ENCODE data around the gene ABHD10.

Gene ABHD10

DNA sequence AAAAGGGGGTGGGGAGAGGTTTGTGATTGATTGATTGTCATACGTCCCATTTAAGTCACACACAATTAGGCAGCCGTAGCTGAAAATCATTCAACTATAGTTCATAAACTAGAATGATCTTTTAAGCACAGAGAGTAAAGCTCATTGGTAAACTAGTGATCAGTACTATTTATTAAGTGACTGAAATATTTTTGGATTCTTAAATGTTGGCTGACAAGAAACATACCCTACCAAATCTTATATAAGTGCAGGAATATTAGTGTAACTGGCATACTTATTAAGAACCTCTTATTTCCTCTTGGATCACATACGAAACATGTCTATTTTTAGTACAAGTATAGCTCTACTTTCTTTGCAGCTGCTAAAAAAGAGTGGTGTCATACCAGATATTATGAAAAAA, 8.4 kb upstream of the ABHD10 start:
- TF ChIP-seq, protein P1, sequence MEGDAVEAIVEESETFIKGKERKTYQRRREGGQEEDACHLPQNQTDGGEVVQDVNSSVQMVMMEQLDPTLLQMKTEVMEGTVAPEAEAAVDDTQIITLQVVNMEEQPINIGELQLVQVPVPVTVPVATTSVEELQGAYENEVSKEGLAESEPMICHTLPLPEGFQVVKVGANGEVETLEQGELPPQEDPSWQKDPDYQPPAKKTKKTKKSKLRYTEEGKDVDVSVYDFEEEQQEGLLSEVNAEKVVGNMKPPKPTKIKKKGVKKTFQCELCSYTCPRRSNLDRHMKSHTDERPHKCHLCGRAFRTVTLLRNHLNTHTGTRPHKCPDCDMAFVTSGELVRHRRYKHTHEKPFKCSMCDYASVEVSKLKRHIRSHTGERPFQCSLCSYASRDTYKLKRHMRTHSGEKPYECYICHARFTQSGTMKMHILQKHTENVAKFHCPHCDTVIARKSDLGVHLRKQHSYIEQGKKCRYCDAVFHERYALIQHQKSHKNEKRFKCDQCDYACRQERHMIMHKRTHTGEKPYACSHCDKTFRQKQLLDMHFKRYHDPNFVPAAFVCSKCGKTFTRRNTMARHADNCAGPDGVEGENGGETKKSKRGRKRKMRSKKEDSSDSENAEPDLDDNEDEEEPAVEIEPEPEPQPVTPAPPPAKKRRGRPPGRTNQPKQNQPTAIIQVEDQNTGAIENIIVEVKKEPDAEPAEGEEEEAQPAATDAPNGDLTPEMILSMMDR (IDR thresholded peaks at IDR 0.05; ENCODE audit: low read depth, low read length, missing control alignments) = no peak
- DNase-seq (ENCODE audit: extremely low read depth, low read depth) = no peak

GRCh38 chr3:111971533-111972130, 7.2 kb upstream of the ABHD10 start:
- H3K4me3 ChIP-seq (replicated peaks; ENCODE audit: low read depth, low read length) = no peak overlapping the region
- TF ChIP-seq, protein P1 (IDR thresholded peaks at IDR 0.05; ENCODE audit: low read depth, low read length, missing control alignments) = no peak
- DNase-seq (ENCODE audit: extremely low read depth, low read depth) = no peak

More for the DNA sequence above, 8.4 kb upstream of the ABHD10 start:
- H3K4me3 ChIP-seq (replicated peaks; ENCODE audit: low read depth, low read length) = no peak overlapping the region

DNA sequence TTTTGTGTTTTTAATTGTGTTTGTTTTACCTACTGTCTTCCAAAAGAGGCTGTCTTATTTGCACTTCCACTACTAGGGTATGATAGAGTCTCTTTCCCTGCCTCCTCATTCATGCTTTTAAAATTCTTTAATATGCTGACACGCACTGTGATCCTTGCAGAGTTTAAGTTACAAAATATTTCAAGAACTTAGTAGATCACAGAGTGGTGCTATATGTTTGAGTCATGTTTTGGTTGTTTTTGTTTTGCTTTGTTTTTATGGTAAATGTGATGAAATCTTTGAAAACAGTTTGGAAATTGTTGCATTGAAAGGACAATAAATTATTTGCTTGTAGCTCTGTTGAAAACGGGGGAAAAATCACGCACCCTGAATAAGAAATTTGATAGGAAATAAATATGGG, 5.9 kb upstream of the ABHD10 start:
- H3K4me3 ChIP-seq (replicated peaks; ENCODE audit: low read depth, low read length) = no peak overlapping the region
- no peak for DNase-seq (ENCODE audit: extremely low read depth, low read depth)
- TF ChIP-seq, protein P1 (IDR thresholded peaks at IDR 0.05; ENCODE audit: low read depth, low read length, missing control alignments) = no peak

- no peak for DNase-seq (ENCODE audit: extremely low read depth, low read depth)
- TF ChIP-seq, protein P1 (IDR thresholded peaks at IDR 0.05; ENCODE audit: low read depth, low read length, missing control alignments) = no peak
- no peak overlapping the region for H3K4me3 ChIP-seq (replicated peaks; ENCODE audit: low read depth, low read length)
Observed at GRCh38 chr3:111975131-111975530, 3.7 kb upstream of the ABHD10 start.

- no peak overlapping the region for H3K4me3 ChIP-seq (replicated peaks; ENCODE audit: low read depth, low read length)
- DNase-seq (ENCODE audit: extremely low read depth, low read depth) = no peak
- TF ChIP-seq, protein P1 (IDR thresholded peaks at IDR 0.05; ENCODE audit: low read depth, low read length, missing control alignments) = no peak
Observed at GRCh38 chr3:111976254-111976653, 2.6 kb upstream of the ABHD10 start.

DNA sequence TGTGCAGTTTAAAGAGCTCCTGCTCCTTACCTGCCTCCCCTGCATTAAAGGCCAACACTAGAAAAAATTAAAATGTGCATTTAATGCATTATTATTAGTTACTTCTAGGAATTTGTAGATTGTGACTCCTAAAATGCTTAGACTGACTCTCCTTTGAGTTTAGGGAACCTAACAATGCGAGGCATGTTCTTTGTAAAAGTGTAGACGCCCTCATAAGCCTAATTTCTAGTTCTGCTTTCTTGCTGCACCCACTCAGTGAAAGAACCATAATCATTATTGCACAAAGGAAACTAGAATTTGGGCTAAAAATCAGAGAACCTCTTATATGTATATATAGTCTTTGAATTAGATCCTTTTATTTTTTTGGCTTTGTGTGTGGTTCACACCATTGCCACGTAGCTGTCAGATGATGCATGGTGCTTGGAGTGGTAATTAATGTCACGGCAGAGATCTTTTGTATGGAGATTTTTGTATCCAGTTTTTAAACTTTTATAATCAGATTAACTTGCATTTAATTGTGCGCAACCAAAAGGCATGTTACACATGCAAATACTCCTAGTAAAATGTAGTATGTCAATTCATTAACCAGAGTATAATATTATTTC, 710 bp downstream of the ABHD10 start:
- peak overlapping the region; percentile 73 for H3K4me3 ChIP-seq (replicated peaks; ENCODE audit: low read depth, low read length)
- TF ChIP-seq, protein P1 (IDR thresholded peaks at IDR 0.05; ENCODE audit: low read depth, low read length, missing control alignments) = no peak
- no peak for DNase-seq (ENCODE audit: extremely low read depth, low read depth)
